Activated CD4-positive, alpha-beta T cell treated with anti-CD3 and anti-CD28 coated beads, Interleukin-2, amount 50 U/mL, for 24 hours (primary cell): ENCODE results near the gene UCN.
"Not testable (repeated sequence)": the region's sequence is repeated elsewhere in the genome, so short reads cannot be mapped to it uniquely, and the experiment has no call there.

Source experiments
- DNase-seq, 2 donors: peaks; one replicate each; pipeline ENCODE4 v3.0.0-alpha.2; 2020; ENCODE audit warnings: low read depth in 1 of 2, low spot score in 1 of 2

The UCN gene, protein sequence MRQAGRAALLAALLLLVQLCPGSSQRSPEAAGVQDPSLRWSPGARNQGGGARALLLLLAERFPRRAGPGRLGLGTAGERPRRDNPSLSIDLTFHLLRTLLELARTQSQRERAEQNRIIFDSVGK

GRCh38 chr2:27308359-27308881 lies at the start of gene UCN:
UCN (minus strand) TSS chr2:27308445; CDS start chr2:27307895, 550 bp downstream.
- DNase-seq, result no peak

- DNase-seq, result peak; percentile 82 to 93
These were observed 48.3 kb upstream of the UCN start, which contains the start of gene GTF3C2 for GRCh38 chr2:27356382-27357181. GTF3C2 (minus strand) TSS chr2:27356764; CDS start chr2:27343554, 13,210 bp downstream.

- no peak for DNase-seq
These were observed 47.8 kb upstream of the UCN start for GRCh38 chr2:27356056-27356381.

- no peak for DNase-seq
These were observed 46.3 kb upstream of the UCN start for GRCh38 chr2:27354597-27354927.

GRCh38 chr2:27353762-27354596 lies 45.7 kb upstream of the UCN start:
- no peak for DNase-seq

DNA sequence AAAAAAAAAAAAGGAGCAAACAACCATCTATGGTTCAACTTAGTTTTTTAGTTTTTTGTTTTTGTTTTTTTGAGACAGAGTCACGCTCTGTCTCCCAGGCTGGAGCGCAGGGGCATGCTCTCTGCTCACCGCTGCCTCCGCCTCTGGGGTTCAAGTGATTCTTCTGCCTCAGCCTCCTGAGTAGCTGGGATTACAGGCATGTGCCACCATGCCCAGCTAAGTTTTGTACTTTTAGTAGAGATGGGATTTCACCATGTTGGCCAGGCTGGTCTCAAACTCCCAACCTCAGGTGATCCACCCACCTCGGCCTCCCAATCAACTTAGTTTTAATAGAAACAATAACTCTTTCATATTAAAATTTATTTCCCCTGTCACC lies 45.1 kb upstream of the UCN start:
- not testable (repeated sequence) for DNase-seq

GRCh38 chr2:27351802-27352598 lies 43.8 kb upstream of the UCN start:
- DNase-seq, result no peak

DNA sequence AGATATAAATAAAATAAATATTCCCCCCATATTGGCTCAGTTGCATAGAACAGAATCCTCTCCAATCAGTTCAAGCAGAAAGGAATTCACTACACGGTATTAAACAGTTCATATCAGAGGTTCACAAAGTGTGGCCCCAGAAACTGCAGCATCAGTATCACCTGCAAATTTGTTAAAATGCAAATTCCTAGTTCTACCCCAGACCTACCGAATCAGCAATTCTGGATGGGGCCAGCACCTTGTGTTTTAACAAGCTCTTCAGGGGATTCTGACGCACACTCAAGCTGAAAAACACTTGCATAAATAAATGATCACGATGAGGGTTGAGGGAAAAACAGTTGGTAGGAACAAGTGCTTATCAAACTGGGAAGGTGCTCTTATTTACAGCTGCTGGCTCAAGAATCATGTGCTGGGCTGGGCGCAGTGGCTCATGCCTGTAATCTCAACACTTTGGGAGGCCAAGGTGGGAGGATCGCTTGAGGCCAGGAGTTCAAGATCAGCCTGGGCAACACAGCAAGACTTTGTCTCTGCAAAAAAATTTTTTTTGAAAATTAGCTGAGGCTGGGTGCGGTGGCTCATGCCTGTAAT lies 42.0 kb upstream of the UCN start:
- no peak for DNase-seq

- DNase-seq, result no peak
These were observed 39.4 kb upstream of the UCN start for GRCh38 chr2:27347641-27348040.

GRCh38 chr2:27336173-27336572 lies 27.9 kb upstream of the UCN start:
- no peak for DNase-seq

GRCh38 chr2:27335311-27335710 lies 27.1 kb upstream of the UCN start:
- DNase-seq, result no peak

- DNase-seq, result no peak
These were observed 16.5 kb upstream of the UCN start for GRCh38 chr2:27324720-27325119.

GRCh38 chr2:27323596-27324285 lies 15.5 kb upstream of the UCN start:
- DNase-seq, result no peak

GRCh38 chr2:27322766-27323595 lies 14.7 kb upstream of the UCN start, which contains the start of gene MPV17:
MPV17 (minus strand) TSS chr2:27323097; CDS start chr2:27322517, 580 bp downstream.
- DNase-seq, result peak; percentile 70 to 88

DNA sequence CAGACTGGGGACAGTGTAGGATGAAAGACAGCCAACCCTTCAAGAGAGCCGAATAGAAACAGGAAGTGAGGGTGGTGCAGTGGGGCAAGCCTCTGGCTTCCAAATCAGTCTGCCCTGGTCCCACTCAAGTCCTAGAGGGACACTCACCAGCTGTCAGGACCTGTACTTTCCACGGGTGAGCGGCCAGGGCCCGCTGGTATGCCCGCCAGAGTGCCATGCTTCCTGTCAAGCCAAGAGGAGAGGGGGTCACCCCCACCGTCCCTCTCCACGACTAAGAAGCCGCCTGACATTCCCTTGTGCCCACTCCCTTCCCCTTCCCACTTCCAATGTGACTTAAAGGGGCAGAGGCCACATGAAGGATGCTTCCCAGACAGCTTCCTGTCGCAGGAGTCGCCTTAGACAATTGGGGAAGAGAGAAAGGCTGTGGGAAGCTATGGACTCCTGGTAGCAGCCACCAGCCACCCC lies 14.1 kb upstream of the UCN start:
- DNase-seq, result no peak

- DNase-seq, result no peak
These were observed 12.8 kb upstream of the UCN start for GRCh38 chr2:27320958-27321543.

DNA sequence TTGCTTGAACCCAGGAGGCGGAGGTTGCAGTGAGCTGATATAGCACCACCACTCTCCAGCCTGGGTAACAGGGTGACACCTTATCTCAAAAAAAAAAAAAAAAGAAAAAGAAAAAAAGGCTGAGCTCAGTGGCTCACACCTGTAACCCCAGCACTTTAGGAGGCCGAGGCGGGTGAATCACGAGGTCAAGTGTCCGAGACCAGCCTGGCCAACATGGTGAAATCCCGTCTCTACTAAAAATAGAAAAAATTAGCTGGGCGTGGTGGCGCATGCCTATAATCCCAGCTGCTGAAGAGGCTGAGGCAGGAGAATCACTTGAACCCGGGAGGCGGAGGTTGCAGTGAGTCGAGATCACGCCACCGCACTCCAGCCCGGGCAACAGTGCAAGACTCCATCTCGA lies 11.6 kb upstream of the UCN start:
- DNase-seq, result not testable (repeated sequence)

- DNase-seq, result no peak
These were observed 8.6 kb upstream of the UCN start for GRCh38 chr2:27316655-27317412.
